Liver (tissue), 9 donors: Measurements from ENCODE around the gene AMIGO1. TPM values are rescaled to one million over a fixed set of nuclear protein-coding genes. Genes with fewer than 3 reads are reported as not detected.

ENCODE experiments used
- DNase-seq: peaks from one replicate; pipeline ENCODE4 v3.0.0-alpha.2; 2017; ENCODE audit warnings: low spot score
- H3K27ac ChIP-seq, 2 donors: one replicate each; pipeline ENCODE4 v1.7.0; 2013; ENCODE audit warnings: inconsistent platforms in 2 of 2, low read length in 2 of 2, control low read depth in 1 of 2, low read depth in 1 of 2, mild to moderate bottlenecking in 1 of 2
- H3K27me3 ChIP-seq, 4 donors: one replicate each; pipeline versions ENCODE4 v1.6.1 to v1.7.0; 2013; ENCODE audit warnings: low read length in 3 of 4, inconsistent platforms in 1 of 4, mild to moderate bottlenecking in 1 of 4, moderate library complexity in 1 of 4; ENCODE audit not compliant: control insufficient read depth in 4 of 4, insufficient read depth in 4 of 4
- H3K36me3 ChIP-seq, 4 donors: one replicate each; pipeline versions ENCODE4 v1.6.1 to v1.7.0; 2013; ENCODE audit warnings: low read length in 3 of 4, mild to moderate bottlenecking in 3 of 4, low read depth in 1 of 4, moderate library complexity in 1 of 4; ENCODE audit not compliant: control insufficient read depth in 4 of 4, insufficient read depth in 3 of 4
- H3K4me1 ChIP-seq, 4 donors: one replicate each; pipeline versions ENCODE4 v1.6.1 to v1.7.0; 2013; ENCODE audit warnings: low read length in 3 of 4, mild to moderate bottlenecking in 3 of 4, moderate library complexity in 1 of 4; ENCODE audit not compliant: control insufficient read depth in 4 of 4, insufficient read depth in 4 of 4
- H3K4me3 ChIP-seq, 3 donors: one replicate each; pipeline versions ENCODE4 v1.6.1 to v1.7.0; 2013; ENCODE audit warnings: low read length in 3 of 3, control low read depth in 1 of 3, low read depth in 1 of 3, mild to moderate bottlenecking in 1 of 3
- H3K9ac ChIP-seq, 2 donors: one replicate each; pipeline ENCODE4 v1.7.0; 2013; ENCODE audit warnings: low read length in 2 of 2, mild to moderate bottlenecking in 2 of 2, moderate library complexity in 2 of 2, control low read depth in 1 of 2, low read depth in 1 of 2
- H3K9me3 ChIP-seq, 4 donors: one replicate each; pipeline versions ENCODE4 v1.6.1 to v1.7.0; 2013; ENCODE audit warnings: low read length in 3 of 4; ENCODE audit not compliant: control insufficient read depth in 4 of 4
- ATF3 ChIP-seq: IDR thresholded peaks from 2 replicates; pipeline ENCODE4 v1.6.1; 2016; ENCODE audit warnings: antibody characterized with exemption
- CTCF ChIP-seq: fragments of 150-350 bp; IDR thresholded peaks from 2 replicates; pipeline ENCODE4 v1.5.1; 2017; ENCODE audit warnings: improper control_type of control experiment, low read depth, low read length; ENCODE audit not compliant: missing input control
- EGR1 ChIP-seq, 2 donors: IDR thresholded peaks; 2 replicates each; pipeline ENCODE4 v1.6.1; 2016 to 2018; ENCODE audit warnings: antibody characterized with exemption in 2 of 2, low read depth in 2 of 2
- FOXA1 ChIP-seq: IDR thresholded peaks from 2 replicates; pipeline ENCODE4 v1.6.1; 2016; ENCODE audit warnings: antibody characterized with exemption
- HNF4A ChIP-seq, 2 donors: conservative IDR thresholded peaks; 2 replicates each; pipeline ENCODE4 v1.6.1; 2016; ENCODE audit warnings: antibody characterized with exemption in 2 of 2, mild to moderate bottlenecking in 2 of 2
- HNF4G ChIP-seq: IDR thresholded peaks from 2 replicates; pipeline ENCODE4 v1.6.1; 2016; ENCODE audit warnings: antibody characterized with exemption
- JUND ChIP-seq, 2 donors: IDR thresholded peaks; 2 replicates each; pipeline ENCODE4 v1.6.1; 2016; ENCODE audit warnings: antibody characterized with exemption in 2 of 2
- NR2F2 ChIP-seq: IDR thresholded peaks from 2 replicates; pipeline ENCODE4 v1.6.1; 2016; ENCODE audit warnings: antibody characterized with exemption
- RAD21 ChIP-seq, 2 donors: IDR thresholded peaks; 2 replicates each; pipeline ENCODE4 v1.6.1; 2016; ENCODE audit warnings: antibody characterized with exemption in 2 of 2, mild to moderate bottlenecking in 2 of 2
- REST ChIP-seq: IDR thresholded peaks from 2 replicates; pipeline ENCODE4 v1.6.1; 2016; ENCODE audit warnings: antibody characterized with exemption, mild to moderate bottlenecking
- RXRA ChIP-seq, 2 donors: IDR thresholded peaks; 2 replicates each; pipeline ENCODE4 v1.6.1; 2017 to 2018; ENCODE audit warnings: antibody characterized with exemption in 2 of 2, mild to moderate bottlenecking in 1 of 2
- SP1 ChIP-seq: IDR thresholded peaks from 2 replicates; pipeline ENCODE4 v1.6.1; 2018; ENCODE audit warnings: antibody characterized with exemption, mild to moderate bottlenecking
- TAF1 ChIP-seq: conservative IDR thresholded peaks from 2 replicates; pipeline ENCODE4 v1.6.1; 2016; ENCODE audit warnings: antibody characterized with exemption, mild to moderate bottlenecking
- YY1 ChIP-seq: IDR thresholded peaks from 2 replicates; pipeline ENCODE4 v1.6.1; 2016; ENCODE audit warnings: antibody characterized with exemption, mild to moderate bottlenecking
- ZBTB33 ChIP-seq: IDR thresholded peaks from 2 replicates; pipeline ENCODE4 v1.6.1; 2016; ENCODE audit warnings: antibody characterized with exemption
- WGBS: extraction: QIAGEN DNeasy Blood & Tissue Kit; methylation state at CpG from one replicate; pipeline ENCODE4 v1.1.7; 2013; 5-methylcytosine and 5-hydroxymethylcytosine counted together
- polyA plus RNA-seq, 2 donors: library from polyadenylated mRNA; stranded (reverse) in 1 of 2; unstranded in 1 of 2; fragments of 200-250 nt in 1 of 2; fragments of >200 nt in 1 of 2; fragmentation: Nextera tagmentation in 1 of 2; extraction: Ambion mirVana in 1 of 2; gene quantifications; one replicate each; pipeline versions ENCODE4 v1.2.1 to v1.2.3, GENCODE V29; 2013 to 2015
- total RNA-seq, 2 donors: library from RNA; depleted of rRNA; stranded (reverse); fragments of >200 nt; gene quantifications; one replicate each; pipeline ENCODE4 v1.2.3, GENCODE V29; 2014
- donor health status: healthy.
- donor health status: healthy.
- donor health status: healthy.
- donor health status: healthy.
- donor health status: healthy.

The AMIGO1 gene
- total and polyA plus RNA-seq, 4 donors, result 0.75 to 4.6 (median 1.9) TPM

- Histone ChIP-seq H3K27ac (no peak overlapping the region), H3K9ac (no peak overlapping the region), H3K36me3 (no peaks in the 10 kb centered on the region), H3K9me3 (no peaks in the 10 kb centered on the region), H3K4me1 (peaks cover 0 to 9% (median 2%) of the 10 kb centered on the region in 4 donors), H3K27me3 (peaks cover 0 to 3% (median 0%) of the 10 kb centered on the region in 4 donors), H3K4me3 (no peak overlapping the region)
- DNase-seq, result no peak
- WGBS, result 36% methylated on average over 2 of the region's 2 CpGs
- TF ChIP-seq REST (no peak), TAF1 (no peak), EGR1 (IDR thresholded peaks at IDR 0.05; ENCODE audit: low read depth in 2 of 2) (no peak), HNF4G (no peak), RAD21 (IDR thresholded peaks at IDR 0.05) (no peak), NR2F2 (no peak), YY1 (no peak), SP1 (no peak), ZBTB33 (no peak), RXRA (IDR thresholded peaks at IDR 0.05) (no peak), FOXA1 (no peak), ATF3 (no peak), HNF4A (conservative IDR thresholded peaks at IDR 0.05) (no peak), CTCF (no peak)
Observed at GRCh38 chr1:109468903-109469302, 40.6 kb downstream of the AMIGO1 start.

- Histone ChIP-seq H3K27me3 (peaks cover 0 to 3% (median 0%) of the 10 kb centered on the region in 4 donors), H3K4me1 (peaks cover 0 to 9% (median 2%) of the 10 kb centered on the region in 4 donors), H3K4me3 (no peak overlapping the region), H3K27ac (no peak overlapping the region), H3K36me3 (no peaks in the 10 kb centered on the region), H3K9ac (no peak overlapping the region), H3K9me3 (no peaks in the 10 kb centered on the region)
- no peak for DNase-seq
- TF ChIP-seq JUND (IDR thresholded peaks at IDR 0.05), result no peak
- no peak for TF ChIP-seq HNF4G
- TF ChIP-seq FOXA1, result no peak
- TF ChIP-seq TAF1, result no peak
- no peak for TF ChIP-seq CTCF
- no peak for TF ChIP-seq RAD21 (IDR thresholded peaks at IDR 0.05)
- no peak for TF ChIP-seq HNF4A (conservative IDR thresholded peaks at IDR 0.05)
- no peak for TF ChIP-seq RXRA (IDR thresholded peaks at IDR 0.05)
- TF ChIP-seq ATF3, result no peak
- WGBS, result 89% methylated on average over 1 of the region's 1 CpG
Observed at GRCh38 chr1:109468061-109468460, 41.5 kb downstream of the AMIGO1 start.
